NCI-H524 treated with DMSO at 0.1 percent for 48 hours (cell line): Measurements from ENCODE around the gene SLC38A10.

ENCODE experiments used
- DNase-seq: peaks from one replicate; lab custom pipeline; 2025; lab: John Stamatoyannopoulos, UW

SLC38A10 gene

GRCh38 chr17:81239714-81240555, 55.2 kb downstream of the SLC38A10 start:
- no peak for DNase-seq

GRCh38 chr17:81238815-81239713, 56.0 kb downstream of the SLC38A10 start, which contains the start of the genes NDUFAF8 and TEPSIN:
TSS of gene NDUFAF8 (plus strand) at chr17:81239318. CDS start at chr17:81239364, 46 bp downstream.
TSS of gene TEPSIN (minus strand) at chr17:81239055. CDS start at chr17:81239033, 22 bp downstream.
- peak; percentile 100 for DNase-seq

GRCh38 chr17:81238490-81238814, 56.7 kb downstream of the SLC38A10 start:
- DNase-seq = no peak

- no peak for DNase-seq
Observed at GRCh38 chr17:81237591-81238489, 57.3 kb downstream of the SLC38A10 start.

- DNase-seq = no peak
Observed at GRCh38 chr17:81236784-81237183, 58.3 kb downstream of the SLC38A10 start.

GRCh38 chr17:81235822-81236740, 59.0 kb downstream of the SLC38A10 start:
- no peak for DNase-seq

GRCh38 chr17:81234940-81235821, 59.9 kb downstream of the SLC38A10 start:
- DNase-seq = no peak

- no peak for DNase-seq
Observed at GRCh38 chr17:81234506-81234855, 60.6 kb downstream of the SLC38A10 start.

- no peak for DNase-seq
Observed at GRCh38 chr17:81233811-81234505, 61.1 kb downstream of the SLC38A10 start.

- no peak for DNase-seq
Observed at GRCh38 chr17:81233316-81233715, 61.8 kb downstream of the SLC38A10 start.

- DNase-seq = no peak
Observed at GRCh38 chr17:81232616-81233241, 62.4 kb downstream of the SLC38A10 start.

GRCh38 chr17:81231766-81232581, 63.1 kb downstream of the SLC38A10 start:
- DNase-seq = no peak

- DNase-seq = no peak
Observed at GRCh38 chr17:81231121-81231645, 63.9 kb downstream of the SLC38A10 start.

- DNase-seq = no peak
Observed at GRCh38 chr17:81230043-81230820, 64.9 kb downstream of the SLC38A10 start.

GRCh38 chr17:81229666-81229920, 65.5 kb downstream of the SLC38A10 start:
- no peak for DNase-seq

GRCh38 chr17:81228834-81229665, 66.1 kb downstream of the SLC38A10 start:
- no peak for DNase-seq
